Lower lobe of right lung (tissue), 2 donors: ENCODE measurements around the gene ALS2. TPM values are rescaled to one million over a fixed set of nuclear protein-coding genes. Genes with fewer than 3 reads are reported as not detected.

Experiments used
- ATAC-seq, 2 donors: fragments of 200-7000 bp; cut with Tn5 transposase; one replicate each; pipeline ENCODE4 v1.9.1; 2020 to 2022; ENCODE audit warnings: mild to moderate bottlenecking in 2 of 2, moderate library complexity in 2 of 2
- DNase-seq: peaks from one replicate; pipeline ENCODE4 v3.0.0-alpha.2; 2020
- H3K27ac ChIP-seq: fragments of 200-600 bp; one replicate; pipeline ENCODE4 v1.8.0; 2022
- H3K27me3 ChIP-seq: fragments of 200-600 bp; one replicate; pipeline ENCODE4 v1.8.0; 2022; ENCODE audit warnings: low read depth
- H3K36me3 ChIP-seq: fragments of 200-600 bp; one replicate; pipeline ENCODE4 v1.8.0; 2022; ENCODE audit warnings: mild to moderate bottlenecking
- H3K4me1 ChIP-seq: fragments of 200-600 bp; one replicate; pipeline ENCODE4 v1.8.0; 2022
- H3K4me3 ChIP-seq: fragments of 200-600 bp; one replicate; pipeline ENCODE4 v1.8.0; 2022; ENCODE audit warnings: mild to moderate bottlenecking
- H3K9me3 ChIP-seq: fragments of 200-600 bp; one replicate; pipeline ENCODE4 v1.8.0; 2022
- intact Hi-C: fragments of 100-400 bp; cut with DNase I; formaldehyde crosslinking; loops from one replicate; pipeline ENCODE4 v1.11.0; 2022
- total RNA-seq: library from RNA; stranded (reverse); fragmentation: NEBNext Ultra II Directional; extraction: Animal tissue kit (Norgen Biotek cat#: 25700); gene quantifications from one replicate; pipeline ENCODE4 v1.2.1, GENCODE V29; 2021
- TF ChIP-seq, protein P1 (sequence below): fragments of 200-600 bp; IDR thresholded peaks from one replicate; pipeline ENCODE4 v1.8.0; 2022; ENCODE audit warnings: antibody characterized with exemption, mild to moderate bottlenecking
- donor health status: DM: no; HTN: yes; CAD: no; lungs with severe emphysema.

The ALS2 gene
- total RNA-seq, 1 donor from 2014 or later, result 24.7 TPM

GRCh38 chr2:201709049-201709448, 71.7 kb downstream of the ALS2 start:
- DNase-seq, result no peak
- intact Hi-C loops, result no loop called here
- Histone ChIP-seq H3K27me3 (no peaks in the 10 kb centered on the region), H3K9me3 (no peaks in the 10 kb centered on the region), H3K4me1 (no peaks in the 10 kb centered on the region), H3K27ac (no peak overlapping the region), H3K36me3 (peaks cover 92% of the 10 kb centered on the region), H3K4me3 (no peak overlapping the region)
- ATAC-seq, result no peak
- TF ChIP-seq, protein P1, sequence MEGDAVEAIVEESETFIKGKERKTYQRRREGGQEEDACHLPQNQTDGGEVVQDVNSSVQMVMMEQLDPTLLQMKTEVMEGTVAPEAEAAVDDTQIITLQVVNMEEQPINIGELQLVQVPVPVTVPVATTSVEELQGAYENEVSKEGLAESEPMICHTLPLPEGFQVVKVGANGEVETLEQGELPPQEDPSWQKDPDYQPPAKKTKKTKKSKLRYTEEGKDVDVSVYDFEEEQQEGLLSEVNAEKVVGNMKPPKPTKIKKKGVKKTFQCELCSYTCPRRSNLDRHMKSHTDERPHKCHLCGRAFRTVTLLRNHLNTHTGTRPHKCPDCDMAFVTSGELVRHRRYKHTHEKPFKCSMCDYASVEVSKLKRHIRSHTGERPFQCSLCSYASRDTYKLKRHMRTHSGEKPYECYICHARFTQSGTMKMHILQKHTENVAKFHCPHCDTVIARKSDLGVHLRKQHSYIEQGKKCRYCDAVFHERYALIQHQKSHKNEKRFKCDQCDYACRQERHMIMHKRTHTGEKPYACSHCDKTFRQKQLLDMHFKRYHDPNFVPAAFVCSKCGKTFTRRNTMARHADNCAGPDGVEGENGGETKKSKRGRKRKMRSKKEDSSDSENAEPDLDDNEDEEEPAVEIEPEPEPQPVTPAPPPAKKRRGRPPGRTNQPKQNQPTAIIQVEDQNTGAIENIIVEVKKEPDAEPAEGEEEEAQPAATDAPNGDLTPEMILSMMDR, result no peak

- H3K4me3 ChIP-seq, result no peak overlapping the region
- TF ChIP-seq, protein P1, result no peak
- peaks cover 93% of the 10 kb centered on the region for H3K36me3 ChIP-seq
- no peak overlapping the region for H3K27ac ChIP-seq
- DNase-seq (no peak), ATAC-seq (no peak)
- intact Hi-C loops, result no loop called here
- no peaks in the 10 kb centered on the region for H3K27me3 ChIP-seq
- H3K9me3 ChIP-seq, result no peaks in the 10 kb centered on the region
- H3K4me1 ChIP-seq, result no peaks in the 10 kb centered on the region
These were observed 73.0 kb downstream of the ALS2 start for GRCh38 chr2:201707753-201708152.

- no peak overlapping the region for H3K4me3 ChIP-seq
- TF ChIP-seq, protein P1, result no peak
- no peaks in the 10 kb centered on the region for H3K9me3 ChIP-seq
- H3K4me1 ChIP-seq, result no peaks in the 10 kb centered on the region
- H3K27ac ChIP-seq, result no peak overlapping the region
- no peak for ATAC-seq
- no peaks in the 10 kb centered on the region for H3K27me3 ChIP-seq
- intact Hi-C loops, result no loop called here
- DNase-seq, result no peak
- peaks cover 96% of the 10 kb centered on the region for H3K36me3 ChIP-seq
These were observed 73.6 kb downstream of the ALS2 start for GRCh38 chr2:201707142-201707541.

DNA sequence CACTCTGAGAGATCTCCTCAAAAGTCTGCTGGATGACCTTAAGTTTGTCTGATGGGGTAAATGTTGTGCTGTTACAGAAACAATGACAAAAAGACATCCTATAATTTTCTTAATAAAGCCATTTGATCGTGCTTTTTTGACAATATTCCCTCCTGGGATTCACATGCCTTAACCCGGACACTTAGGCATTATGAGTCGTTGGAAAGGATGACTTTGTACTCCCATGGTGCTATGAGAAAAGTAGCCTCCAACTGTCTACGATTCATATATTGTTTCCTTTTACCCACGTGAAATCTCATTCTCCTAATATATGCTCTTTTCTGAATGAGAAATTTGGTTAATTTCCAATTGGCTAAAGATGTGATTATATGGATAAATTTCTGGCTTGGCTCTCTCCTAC, 76.2 kb downstream of the ALS2 start:
- DNase-seq (no peak), ATAC-seq (no peak)
- TF ChIP-seq, protein P1, result no peak
- H3K27me3 ChIP-seq, result no peaks in the 10 kb centered on the region
- no peak overlapping the region for H3K4me3 ChIP-seq
- no peaks in the 10 kb centered on the region for H3K9me3 ChIP-seq
- intact Hi-C loops, result no loop called here
- H3K4me1 ChIP-seq, result no peaks in the 10 kb centered on the region
- no peak overlapping the region for H3K27ac ChIP-seq
- H3K36me3 ChIP-seq, result peaks cover 90% of the 10 kb centered on the region

- TF ChIP-seq, protein P1, result no peak
- intact Hi-C loops, result no loop called here
- H3K9me3 ChIP-seq, result no peaks in the 10 kb centered on the region
- no peaks in the 10 kb centered on the region for H3K27me3 ChIP-seq
- H3K27ac ChIP-seq, result no peak overlapping the region
- peaks cover 63% of the 10 kb centered on the region for H3K36me3 ChIP-seq
- no peak for DNase-seq
- no peak overlapping the region for H3K4me3 ChIP-seq
- H3K4me1 ChIP-seq, result peaks cover 10% of the 10 kb centered on the region
- ATAC-seq, result no peak
These were observed 79.1 kb downstream of the ALS2 start for GRCh38 chr2:201701646-201702045.

GRCh38 chr2:201699416-201699815, 81.3 kb downstream of the ALS2 start:
- ATAC-seq, result no peak
- intact Hi-C loops, result no loop called here
- H3K27ac ChIP-seq, result no peak overlapping the region
- TF ChIP-seq, protein P1, result no peak
- no peak for DNase-seq
- H3K4me1 ChIP-seq, result peaks cover 10% of the 10 kb centered on the region
- H3K9me3 ChIP-seq, result no peaks in the 10 kb centered on the region
- peaks cover 40% of the 10 kb centered on the region for H3K36me3 ChIP-seq
- no peaks in the 10 kb centered on the region for H3K27me3 ChIP-seq
- no peak overlapping the region for H3K4me3 ChIP-seq
